Measurements from ENCODE around the gene SNX9.

The SNX9 gene

GRCh38 chr6:157905590-157906342 lies 82.7 kb downstream of the SNX9 start:
- TF ChIP-seq CTCF (conservative IDR thresholded peaks at IDR 0.05): peak; percentile 4; the same call in 1 of the 2 replicates
- TF ChIP-seq ZFX (IDR thresholded peaks at IDR 0.05): no peak
- H3K27ac ChIP-seq: no peak overlapping the region

DNA sequence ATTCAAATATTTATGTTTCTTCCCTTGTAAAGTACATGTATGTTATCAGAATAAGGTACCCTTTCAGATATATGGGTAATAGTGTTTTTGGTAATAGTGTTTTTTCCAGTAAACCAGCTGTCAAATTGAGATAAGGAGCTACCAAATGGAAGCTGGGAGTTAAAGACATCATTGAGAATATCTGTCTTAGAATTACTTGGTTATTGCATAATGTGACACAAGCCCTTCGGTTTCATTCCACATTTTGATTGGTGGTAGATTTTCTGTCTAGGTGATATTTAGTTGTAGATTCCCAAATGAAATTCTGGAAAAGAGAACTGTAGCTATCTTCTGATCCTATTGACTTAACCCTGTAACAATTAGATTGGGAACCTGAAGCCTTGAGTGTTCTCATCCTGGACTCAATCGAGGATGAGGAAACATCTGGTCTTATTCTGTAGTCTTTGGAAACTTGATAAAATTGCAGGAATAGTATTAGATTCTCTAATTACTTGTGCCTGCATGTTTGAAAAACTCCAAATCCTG lies 83.6 kb downstream of the SNX9 start:
- no peak overlapping the region for H3K27ac ChIP-seq
- TF ChIP-seq ZFX (IDR thresholded peaks at IDR 0.05): no peak
- TF ChIP-seq CTCF (conservative IDR thresholded peaks at IDR 0.05): no peak

DNA sequence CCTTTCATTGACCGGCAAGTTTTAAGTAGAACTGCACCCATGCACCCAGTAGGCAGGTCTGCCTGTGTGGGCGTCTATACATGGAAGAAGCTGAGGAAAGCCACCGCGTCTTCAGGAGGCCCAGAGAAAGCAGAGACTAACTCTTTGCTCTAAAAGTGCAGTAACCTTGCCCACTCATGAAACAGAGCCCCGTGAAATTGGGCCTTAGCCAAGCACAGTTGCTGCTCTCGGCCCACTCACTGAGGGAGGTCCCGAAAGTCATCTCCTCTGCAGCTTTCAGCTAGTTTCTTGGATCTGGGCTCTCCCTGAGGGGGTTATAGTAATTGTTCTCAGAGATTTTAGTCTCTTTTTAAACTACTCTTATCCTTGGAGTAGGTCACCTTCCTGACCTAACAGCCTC lies 84.6 kb downstream of the SNX9 start:
- TF ChIP-seq ZFX (IDR thresholded peaks at IDR 0.05) (no peak), CTCF (conservative IDR thresholded peaks at IDR 0.05) (no peak)
- no peak overlapping the region for H3K27ac ChIP-seq

DNA sequence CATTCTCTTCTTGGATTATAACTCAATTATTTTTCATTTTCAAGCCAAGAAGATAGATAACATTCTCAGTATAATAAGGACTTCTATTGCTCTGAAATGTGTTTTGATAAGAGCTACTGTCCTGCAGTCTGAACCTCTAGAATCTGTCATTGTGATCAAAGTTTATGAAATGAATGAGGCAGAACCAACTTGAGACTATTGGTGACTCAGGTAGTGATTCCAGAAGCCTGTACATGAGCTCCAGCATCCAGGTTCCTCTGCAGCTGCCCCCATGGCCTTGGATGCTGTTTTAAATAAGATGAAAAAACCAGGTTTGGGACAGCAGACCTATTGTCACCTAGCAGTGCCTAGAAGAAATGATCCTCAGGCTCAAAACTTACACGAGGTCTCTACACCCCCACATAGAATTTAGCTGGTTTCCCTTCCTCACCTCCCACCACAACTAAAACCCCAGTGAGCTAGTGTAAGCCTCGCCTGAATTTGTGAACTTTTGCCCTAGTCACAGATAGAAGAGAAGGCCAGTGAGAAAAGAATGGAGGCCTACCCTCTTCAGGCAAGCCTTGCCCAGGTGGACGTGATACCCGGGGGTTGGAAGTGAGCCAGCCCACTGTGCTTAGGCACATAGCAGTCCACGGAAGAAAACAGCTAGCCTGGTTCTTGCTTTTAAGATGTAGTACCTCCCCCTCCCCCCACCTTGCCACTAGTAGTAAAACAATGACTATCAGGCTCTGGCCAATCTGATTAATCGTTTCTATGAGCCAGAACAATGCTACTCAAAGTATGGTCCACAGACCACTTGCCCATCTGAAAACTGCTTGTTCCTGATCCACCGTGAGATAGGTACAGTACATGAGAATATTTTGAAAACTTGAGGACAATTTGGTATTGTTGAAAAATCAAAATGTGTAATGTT lies 85.6 kb downstream of the SNX9 start:
- no peak overlapping the region for H3K27ac ChIP-seq
- no peak for TF ChIP-seq CTCF (conservative IDR thresholded peaks at IDR 0.05)
- no peak for TF ChIP-seq ZFX (IDR thresholded peaks at IDR 0.05)

DNA sequence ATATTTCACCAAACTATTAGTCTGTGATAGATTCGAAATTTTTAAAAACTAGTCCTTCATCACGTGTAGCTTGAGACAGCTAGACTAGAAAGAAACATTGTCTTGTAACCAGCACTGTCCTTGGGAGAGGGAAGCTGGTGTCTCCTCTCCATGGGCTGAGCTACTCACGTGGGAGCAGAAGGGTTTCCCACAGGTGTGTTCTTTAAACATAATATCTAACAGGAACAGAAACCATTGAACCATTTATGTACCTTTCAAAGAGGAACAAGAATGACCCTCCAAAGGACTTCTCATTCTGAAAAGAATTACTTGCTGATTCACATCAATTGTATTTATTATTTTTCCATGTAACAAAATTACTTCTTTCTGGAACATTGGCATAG lies 86.2 kb downstream of the SNX9 start:
- no peak for TF ChIP-seq CTCF (conservative IDR thresholded peaks at IDR 0.05)
- TF ChIP-seq ZFX (IDR thresholded peaks at IDR 0.05): no peak
- no peak overlapping the region for H3K27ac ChIP-seq

- TF ChIP-seq CTCF (conservative IDR thresholded peaks at IDR 0.05): no peak
- TF ChIP-seq ZFX (IDR thresholded peaks at IDR 0.05): no peak
- H3K27ac ChIP-seq: no peak overlapping the region
Observed at GRCh38 chr6:157911278-157911677, 88.2 kb downstream of the SNX9 start.

GRCh38 chr6:157911786-157912185 lies 88.7 kb downstream of the SNX9 start:
- TF ChIP-seq ZFX (IDR thresholded peaks at IDR 0.05): no peak
- TF ChIP-seq CTCF (conservative IDR thresholded peaks at IDR 0.05): no peak
- H3K27ac ChIP-seq: no peak overlapping the region
